HG02623 (cell line): ENCODE results near the gene PSD2.
"Not testable (repeated sequence)": the region's sequence is repeated elsewhere in the genome, so short reads cannot be mapped to it uniquely, and the experiment has no call there.

Source experiments
- ATAC-seq: cut with Tn5 transposase; IDR thresholded peaks from one replicate; pipeline ENCODE4 v1.9.1; 2021; ENCODE audit warnings: moderate library complexity; ENCODE audit not compliant: unreplicated experiment

The PSD2 gene

GRCh38 chr5:139789116-139789844 is 6.3 kb upstream of the PSD2 start:
- ATAC-seq = no peak

GRCh38 chr5:139789845-139790189 is 5.8 kb upstream of the PSD2 start:
- no peak for ATAC-seq

GRCh38 chr5:139792218-139792617 is 3.4 kb upstream of the PSD2 start:
- no peak for ATAC-seq

GRCh38 chr5:139792655-139793054 is 3.0 kb upstream of the PSD2 start:
- ATAC-seq = not testable (repeated sequence)

GRCh38 chr5:139794067-139794846 is 1.4 kb upstream of the PSD2 start:
- no peak for ATAC-seq

- no peak for ATAC-seq
Measured at GRCh38 chr5:139796061-139796806, 626 bp downstream of the PSD2 start.

- no peak for ATAC-seq
Measured at GRCh38 chr5:139797335-139797734, 1.7 kb downstream of the PSD2 start.

GRCh38 chr5:139797856-139798510 is 2.4 kb downstream of the PSD2 start:
- no peak for ATAC-seq

GRCh38 chr5:139798883-139799282 is 3.3 kb downstream of the PSD2 start:
- ATAC-seq = no peak

- no peak for ATAC-seq
Measured at GRCh38 chr5:139799359-139799758, 3.8 kb downstream of the PSD2 start.

- no peak for ATAC-seq
Measured at GRCh38 chr5:139803978-139804377, 8.4 kb downstream of the PSD2 start.

GRCh38 chr5:139804800-139805397 is 9.3 kb downstream of the PSD2 start:
- no peak for ATAC-seq

- ATAC-seq = no peak
Measured at GRCh38 chr5:139805545-139805944, 9.9 kb downstream of the PSD2 start.

GRCh38 chr5:139806111-139806510 is 10.5 kb downstream of the PSD2 start:
- no peak for ATAC-seq

GRCh38 chr5:139806726-139807646 is 11.4 kb downstream of the PSD2 start:
- ATAC-seq = no peak

- no peak for ATAC-seq
Measured at GRCh38 chr5:139807647-139808030, 12.0 kb downstream of the PSD2 start.

GRCh38 chr5:139808481-139809330 is 13.1 kb downstream of the PSD2 start:
- no peak for ATAC-seq

GRCh38 chr5:139809331-139809810 is 13.8 kb downstream of the PSD2 start:
- ATAC-seq = no peak
